ENCODE data around the gene TAGAP. TPM values are rescaled to one million over a fixed set of nuclear protein-coding genes. Genes with fewer than 3 reads are reported as not detected.
A peak's percentile ranks its signal among the peaks of the same experiment; 100 is the strongest.

TAGAP gene
- total RNA-seq, 1 donor from 2014 or later: 0.41 TPM

DNA sequence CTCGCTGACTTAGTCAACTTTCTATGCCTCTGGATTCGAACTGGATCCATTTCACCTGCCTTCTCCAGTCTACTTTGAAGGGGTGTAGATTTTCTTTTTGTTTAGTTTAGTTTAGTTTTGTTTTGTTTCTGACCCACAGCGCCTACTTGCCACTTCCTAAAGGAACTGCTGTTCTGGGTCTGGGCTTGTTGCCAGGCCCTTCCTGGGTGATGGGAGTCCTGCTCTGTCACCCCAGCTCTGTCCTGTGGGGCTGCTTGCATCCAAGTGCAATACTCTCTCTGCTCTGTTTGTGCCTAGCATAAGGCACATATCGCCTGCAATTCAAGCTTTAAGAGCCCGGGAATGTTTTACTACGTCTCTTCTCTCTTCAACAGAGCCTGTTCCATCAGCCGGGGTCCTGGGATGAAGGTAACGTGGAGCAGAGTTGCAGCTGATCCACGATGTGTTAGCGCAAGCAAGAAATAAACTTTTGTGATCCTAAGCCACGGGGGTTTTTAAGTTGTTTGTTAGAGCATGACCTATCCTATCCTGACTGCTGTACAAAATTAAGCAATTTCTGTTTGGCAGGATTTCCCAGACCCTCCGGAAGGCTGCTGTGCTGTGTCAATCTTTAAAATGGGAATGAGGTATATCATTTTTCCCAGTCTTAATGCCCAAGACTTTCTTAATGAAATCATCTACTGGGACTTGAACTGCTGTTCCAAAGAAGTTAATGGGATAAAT lies 30.9 kb upstream of the TAGAP start:
- no peaks in the 10 kb centered on the region for H3K36me3 Mint-ChIP-seq (ENCODE audit: low read depth, unreplicated experiment)
- peaks cover 8% of the 10 kb centered on the region for H3K27me3 Mint-ChIP-seq (ENCODE audit: unreplicated experiment)
- H3K27ac Mint-ChIP-seq (ENCODE audit: unreplicated experiment): no peak overlapping the region
- no peak for DNase-seq (ENCODE audit: low spot score)
- TF ChIP-seq, protein P1, sequence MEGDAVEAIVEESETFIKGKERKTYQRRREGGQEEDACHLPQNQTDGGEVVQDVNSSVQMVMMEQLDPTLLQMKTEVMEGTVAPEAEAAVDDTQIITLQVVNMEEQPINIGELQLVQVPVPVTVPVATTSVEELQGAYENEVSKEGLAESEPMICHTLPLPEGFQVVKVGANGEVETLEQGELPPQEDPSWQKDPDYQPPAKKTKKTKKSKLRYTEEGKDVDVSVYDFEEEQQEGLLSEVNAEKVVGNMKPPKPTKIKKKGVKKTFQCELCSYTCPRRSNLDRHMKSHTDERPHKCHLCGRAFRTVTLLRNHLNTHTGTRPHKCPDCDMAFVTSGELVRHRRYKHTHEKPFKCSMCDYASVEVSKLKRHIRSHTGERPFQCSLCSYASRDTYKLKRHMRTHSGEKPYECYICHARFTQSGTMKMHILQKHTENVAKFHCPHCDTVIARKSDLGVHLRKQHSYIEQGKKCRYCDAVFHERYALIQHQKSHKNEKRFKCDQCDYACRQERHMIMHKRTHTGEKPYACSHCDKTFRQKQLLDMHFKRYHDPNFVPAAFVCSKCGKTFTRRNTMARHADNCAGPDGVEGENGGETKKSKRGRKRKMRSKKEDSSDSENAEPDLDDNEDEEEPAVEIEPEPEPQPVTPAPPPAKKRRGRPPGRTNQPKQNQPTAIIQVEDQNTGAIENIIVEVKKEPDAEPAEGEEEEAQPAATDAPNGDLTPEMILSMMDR (IDR thresholded peaks at IDR 0.05; ENCODE audit: unreplicated experiment): no peak
- H3K9me3 Mint-ChIP-seq (ENCODE audit: unreplicated experiment): no peaks in the 10 kb centered on the region
- H3K4me1 Mint-ChIP-seq (ENCODE audit: unreplicated experiment): peaks cover 9% of the 10 kb centered on the region
- H3K4me3 Mint-ChIP-seq (ENCODE audit: unreplicated experiment): no peak overlapping the region

DNA sequence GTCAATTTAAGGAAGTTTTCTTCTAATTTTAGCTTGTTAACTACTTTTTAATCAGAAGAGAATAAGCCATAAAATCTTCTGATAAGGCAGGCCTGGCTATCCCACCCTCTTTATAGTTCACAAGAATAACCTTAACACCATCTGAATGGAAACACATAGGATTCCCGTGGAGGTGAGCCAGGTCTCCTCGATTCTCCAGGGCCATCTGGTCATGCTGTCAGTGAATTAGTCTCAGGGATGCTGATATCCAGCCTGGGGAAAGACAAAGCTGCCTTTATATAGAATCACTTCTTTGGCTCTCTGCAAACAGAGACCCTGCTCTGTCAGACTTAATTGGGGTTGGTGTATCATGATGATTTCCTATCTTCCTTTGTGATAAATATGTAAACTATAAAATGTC lies 30.1 kb upstream of the TAGAP start:
- Mint-ChIP-seq H3K27me3 (ENCODE audit: unreplicated experiment) (peaks cover 8% of the 10 kb centered on the region), H3K9me3 (ENCODE audit: unreplicated experiment) (no peaks in the 10 kb centered on the region), H3K4me1 (ENCODE audit: unreplicated experiment) (peaks cover 5% of the 10 kb centered on the region)

DNA sequence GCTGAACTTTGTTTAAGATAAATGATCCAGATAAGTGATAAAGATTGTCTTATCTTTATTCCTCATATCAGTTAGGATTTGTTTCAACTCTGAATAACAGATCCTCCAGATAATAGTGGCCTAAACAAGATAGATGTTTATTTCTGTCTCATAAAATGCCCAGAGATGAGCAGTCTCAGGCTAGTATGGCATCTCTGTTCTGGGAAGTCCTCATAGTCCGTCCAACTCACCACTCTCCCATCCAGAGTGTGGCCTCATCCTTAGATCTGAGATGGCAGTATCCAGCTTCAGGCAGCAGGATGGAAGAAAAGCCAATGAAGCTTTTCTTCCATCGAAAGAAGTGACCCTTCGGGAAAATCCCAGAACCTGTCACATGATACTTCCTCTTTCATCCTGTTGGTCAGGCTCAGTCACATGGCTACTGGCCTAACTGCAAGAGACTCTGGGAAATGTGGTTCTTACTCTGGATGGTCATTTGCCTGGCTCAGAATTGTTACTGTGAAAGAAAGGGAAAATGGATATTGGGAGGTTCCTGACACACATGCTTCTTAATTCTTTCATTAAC lies 29.4 kb upstream of the TAGAP start:
- Mint-ChIP-seq H3K4me1 (ENCODE audit: unreplicated experiment) (peaks cover 5% of the 10 kb centered on the region), H3K9me3 (ENCODE audit: unreplicated experiment) (no peaks in the 10 kb centered on the region), H3K4me3 (ENCODE audit: unreplicated experiment) (peak overlapping the region; percentile 91), H3K27ac (ENCODE audit: unreplicated experiment) (no peak overlapping the region), H3K36me3 (ENCODE audit: low read depth, unreplicated experiment) (no peaks in the 10 kb centered on the region), H3K27me3 (ENCODE audit: unreplicated experiment) (peaks cover 9% of the 10 kb centered on the region)
- TF ChIP-seq, protein P1 (IDR thresholded peaks at IDR 0.05; ENCODE audit: unreplicated experiment): no peak
- DNase-seq (ENCODE audit: low spot score): peak; percentile 34

More for the DNA sequence above, 30.1 kb upstream of the TAGAP start:
- Mint-ChIP-seq H3K36me3 (ENCODE audit: low read depth, unreplicated experiment) (no peaks in the 10 kb centered on the region), H3K27ac (ENCODE audit: unreplicated experiment) (no peak overlapping the region), H3K4me3 (ENCODE audit: unreplicated experiment) (no peak overlapping the region)
- no peak for DNase-seq (ENCODE audit: low spot score)
- TF ChIP-seq, protein P1 (IDR thresholded peaks at IDR 0.05; ENCODE audit: unreplicated experiment): no peak

DNA sequence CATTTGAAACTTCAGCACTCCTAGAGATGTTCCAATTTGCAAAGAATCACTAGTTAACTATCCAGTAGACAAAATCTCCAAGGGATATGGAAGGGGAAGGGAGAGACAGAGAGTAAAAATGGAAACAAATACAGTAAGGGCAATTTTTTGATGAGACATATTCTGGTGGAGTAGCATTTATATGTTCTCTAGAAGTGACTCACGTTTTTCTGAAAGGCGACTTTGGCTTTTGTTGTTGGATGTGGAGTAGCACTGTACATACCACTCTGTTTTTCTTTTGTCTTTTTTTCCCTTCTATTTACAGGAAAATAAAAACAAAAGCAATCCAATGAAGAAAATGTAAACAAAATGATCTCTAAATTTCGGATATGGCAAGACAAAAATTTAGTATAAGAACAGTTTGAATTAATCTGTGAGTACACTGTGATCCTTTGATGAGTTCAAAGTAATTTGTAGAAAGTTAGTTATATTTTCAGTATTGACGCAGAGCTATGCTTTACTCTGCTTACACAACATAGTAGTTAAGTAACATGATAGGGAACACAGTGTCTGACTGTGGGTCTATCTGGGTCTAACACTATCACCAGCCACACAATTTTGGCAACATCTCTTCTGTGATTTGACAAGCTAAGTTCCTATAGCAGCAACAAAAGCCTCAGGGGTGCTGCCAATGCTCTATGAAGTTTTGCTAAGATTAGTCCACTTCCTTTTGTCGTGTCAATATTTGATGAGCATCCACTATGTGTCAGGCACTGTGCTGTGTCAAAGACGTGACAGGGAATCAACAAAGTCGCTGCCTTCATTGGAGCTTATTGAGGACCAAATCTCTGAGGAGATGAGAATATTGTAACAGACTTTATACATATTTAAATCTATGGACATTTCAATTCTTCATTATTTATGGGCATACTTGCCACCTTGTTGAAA lies 27.3 kb upstream of the TAGAP start:
- Mint-ChIP-seq H3K27me3 (ENCODE audit: unreplicated experiment) (peaks cover 10% of the 10 kb centered on the region), H3K4me1 (ENCODE audit: unreplicated experiment) (peaks cover 5% of the 10 kb centered on the region), H3K9me3 (ENCODE audit: unreplicated experiment) (no peaks in the 10 kb centered on the region), H3K4me3 (ENCODE audit: unreplicated experiment) (no peak overlapping the region), H3K36me3 (ENCODE audit: low read depth, unreplicated experiment) (no peaks in the 10 kb centered on the region), H3K27ac (ENCODE audit: unreplicated experiment) (no peak overlapping the region)
- no peak for DNase-seq (ENCODE audit: low spot score)
- TF ChIP-seq, protein P1 (IDR thresholded peaks at IDR 0.05; ENCODE audit: unreplicated experiment): no peak
